Transverse colon (tissue), 3 donors: ENCODE data around the gene RPA3.

Experiments
- CTCF ChIP-seq, 5 experiments: fragments of 200-600 bp in 3 of 5; fragments of 450-650 bp in 2 of 5; sonication (generic) in 3 of 5; IDR thresholded peaks; 1 replicate in 2 of 5; 2 replicates in 3 of 5; pipeline ENCODE4 v1.5.1; 2016 to 2017; ENCODE audit warnings: antibody characterized with exemption in 5 of 5, inconsistent platforms in 3 of 5, mild to moderate bottlenecking in 2 of 5, moderate library complexity in 1 of 5
- EP300 ChIP-seq: sonication (generic); formaldehyde crosslinking; IDR thresholded peaks from one replicate; pipeline ENCODE4 v1.6.1; 2017; ENCODE audit warnings: antibody characterized with exemption, low read depth

DNA sequence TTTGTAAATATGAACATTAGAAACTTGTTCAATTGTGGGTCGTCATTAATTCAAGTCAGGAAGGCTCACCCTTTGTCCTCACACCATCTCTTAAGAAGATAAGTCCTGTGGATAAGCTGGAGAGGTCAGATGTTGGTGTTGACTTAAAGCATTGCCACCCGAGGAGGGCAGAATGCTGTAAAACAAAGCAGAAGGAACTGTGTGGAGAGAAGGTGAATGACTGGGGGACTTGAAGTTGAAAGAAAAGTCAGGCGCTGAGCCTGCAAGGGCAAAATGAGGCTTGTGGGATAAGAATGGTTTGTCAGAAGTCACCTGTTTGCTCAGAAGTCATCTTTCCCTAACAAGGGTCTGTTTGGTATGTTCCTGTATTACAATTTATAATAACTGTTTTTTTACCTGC, 9.1 kb downstream of the RPA3 start:
- TF ChIP-seq CTCF (IDR thresholded peaks at IDR 0.05) = no peak
- no peak for TF ChIP-seq EP300
